HCT116 (cell line): ENCODE measurements around the gene OR6C70. TPM values are rescaled to one million over a fixed set of nuclear protein-coding genes. Genes with fewer than 3 reads are reported as not detected.

Source experiments
- ATAC-seq: fragments of 200-7000 bp; cut with Tn5 transposase; 2 replicates; pipeline ENCODE4 v1.9.1; 2020; ENCODE audit warnings: mild to moderate bottlenecking, moderate library complexity
- BruUV-seq: library from RNA; stranded (reverse); fragments of 400-500 nt; replicated peaks from 2 replicates; lab custom pipeline; 2021; lab: Mats Ljungman, UMichigan
- CTCF ChIA-PET: fragments of 300-600 bp; sonication (Branson Sonifier 250); formaldehyde crosslinking; loops from one replicate; lab custom pipeline; 2021; ENCODE audit warnings: antibody characterized with exemption; lab: Charles Lee
- POLR2A ChIA-PET: fragments of 300-600, 350-600 bp; sonication (Branson Sonifier 250); formaldehyde crosslinking; loops from one replicate; lab custom pipeline; 2021; ENCODE audit warnings: antibody characterized with exemption; lab: Charles Lee
- RAD21 ChIA-PET, 2 experiments: fragments of 300-600 bp; sonication (Branson Sonifier 250); formaldehyde crosslinking; loops; one replicate each; lab custom pipeline; 2023; ENCODE audit warnings: low total read pairs in 2 of 2; ENCODE audit not compliant: uncharacterized antibody in 2 of 2, unreplicated experiment in 2 of 2, low non-redundant PET in 1 of 2; lab: Charles Lee
- DNase-seq: peaks from one replicate; pipeline ENCODE4 v3.0.0-alpha.2; 2010; ENCODE audit warnings: low read depth, low spot score
- H2AFZ ChIP-seq: fragments of 200-600 bp; shearing (Covaris generic), sonication (generic); 2 replicates; pipeline ENCODE4 v1.6.1; 2017; ENCODE audit warnings: low read depth, mixed run types, mixed read lengths, antibody characterized with exemption, low read length; ENCODE audit not compliant: poor library complexity, severe bottlenecking
- H3K27ac ChIP-seq: 2 replicates; pipeline ENCODE4 v1.5.1; 2012; ENCODE audit warnings: low read depth, low read length
- H3K27me3 ChIP-seq: fragments of 200-600 bp; sonication (generic); 2 replicates; pipeline ENCODE4 v1.6.1; 2016; ENCODE audit warnings: mixed run types, low read length, mixed read lengths; ENCODE audit not compliant: insufficient read depth
- H3K36me3 ChIP-seq, 2 experiments: fragments of 200-500 bp in 1 of 2; fragments of 200-600 bp in 1 of 2; sonication (Bioruptor generic) in 1 of 2; sonication (generic) in 1 of 2; 2 replicates each; pipeline versions ENCODE4 v1.5.1 to v1.6.1; 2014 to 2016; ENCODE audit warnings: low read length in 2 of 2, inconsistent platforms in 1 of 2, mixed read lengths in 1 of 2, mixed run types in 1 of 2; ENCODE audit not compliant: insufficient read depth in 2 of 2, control insufficient read depth in 1 of 2
- H3K4me1 ChIP-seq, 2 experiments: fragments of 200-600 bp in 1 of 2; sonication (generic) in 1 of 2; 2 replicates each; pipeline versions ENCODE4 v1.5.1 to v1.6.1; 2012 to 2017; ENCODE audit warnings: low read length in 2 of 2, inconsistent platforms in 1 of 2, mild to moderate bottlenecking in 1 of 2, mixed read lengths in 1 of 2, mixed run types in 1 of 2, moderate library complexity in 1 of 2; ENCODE audit not compliant: insufficient read depth in 2 of 2, control insufficient read depth in 1 of 2
- H3K4me2 ChIP-seq: fragments of 200-600 bp; sonication (generic); 2 replicates; pipeline ENCODE4 v1.6.1; 2017; ENCODE audit warnings: mixed run types, low read length, mixed read lengths
- H3K4me3 ChIP-seq, 2 experiments: fragments of 200-600 bp in 1 of 2; sonication (generic) in 1 of 2; replicated peaks in 1 of 2; 2 replicates each; pipeline ENCODE4 v1.5.1; 2011 to 2016; ENCODE audit warnings: low read length in 2 of 2, control low read depth in 1 of 2, low read depth in 1 of 2, mild to moderate bottlenecking in 1 of 2, mixed read lengths in 1 of 2, mixed run types in 1 of 2
- H3K79me2 ChIP-seq: fragments of 200-600 bp; sonication (generic); 2 replicates; pipeline ENCODE4 v1.6.1; 2017; ENCODE audit warnings: mild to moderate bottlenecking, mixed run types, low read length, moderate library complexity, mixed read lengths; ENCODE audit not compliant: insufficient read depth
- H3K9ac ChIP-seq: fragments of 200-600 bp; sonication (generic); 2 replicates; pipeline ENCODE4 v1.6.1; 2016; ENCODE audit warnings: low read length, mixed read lengths
- H3K9me2 ChIP-seq: fragments of 200-600 bp; sonication (generic), shearing (Covaris generic); 2 replicates; pipeline ENCODE4 v1.6.1; 2017; ENCODE audit warnings: mixed run types, mild to moderate bottlenecking, moderate library complexity; ENCODE audit not compliant: insufficient read depth
- H3K9me3 ChIP-seq, 2 experiments: fragments of 200-500 bp in 1 of 2; fragments of 200-600 bp in 1 of 2; sonication (Bioruptor generic) in 1 of 2; sonication (generic) in 1 of 2; 2 replicates each; pipeline ENCODE4 v1.6.1; 2014 to 2017; ENCODE audit warnings: low read length in 2 of 2, mixed read lengths in 2 of 2, inconsistent platforms in 1 of 2, low read depth in 1 of 2, mild to moderate bottlenecking in 1 of 2, mixed run types in 1 of 2, moderate library complexity in 1 of 2; ENCODE audit not compliant: control insufficient read depth in 1 of 2, insufficient read depth in 1 of 2
- H4K20me1 ChIP-seq: fragments of 200-600 bp; sonication (generic), shearing (Covaris generic); 2 replicates; pipeline ENCODE4 v1.6.1; 2017; ENCODE audit warnings: mixed run types, mild to moderate bottlenecking, moderate library complexity; ENCODE audit not compliant: insufficient read depth
- CEBPB ChIP-seq: IDR thresholded peaks from 2 replicates; pipeline ENCODE4 v1.6.1; 2012; ENCODE audit warnings: low read depth
- ELF1 ChIP-seq: IDR thresholded peaks from 2 replicates; pipeline ENCODE4 v1.6.1; 2012; ENCODE audit warnings: low read depth, borderline replicate concordance
- FOSL1 ChIP-seq: IDR thresholded peaks from 2 replicates; pipeline ENCODE4 v1.6.1; 2012; ENCODE audit warnings: low read depth
- MAX ChIP-seq: IDR thresholded peaks from 2 replicates; pipeline ENCODE4 v1.6.1; 2012
- POLR2A ChIP-seq: IDR thresholded peaks from 2 replicates; pipeline ENCODE4 v1.7.0; 2011; ENCODE audit warnings: borderline replicate concordance; ENCODE audit not compliant: insufficient read depth, insufficient read length; ENCODE audit errors: extremely low read depth
- POLR2AphosphoS5 ChIP-seq: IDR thresholded peaks from 2 replicates; pipeline ENCODE4 v1.6.1; 2011; ENCODE audit warnings: mild to moderate bottlenecking, low read depth, low read length, moderate library complexity
- RAD21 ChIP-seq: IDR thresholded peaks from 2 replicates; pipeline ENCODE4 v1.6.1; 2012; ENCODE audit warnings: low read depth, mild to moderate bottlenecking
- REST ChIP-seq: IDR thresholded peaks from 2 replicates; pipeline ENCODE4 v1.6.1; 2012; ENCODE audit warnings: low read depth
- SIN3A ChIP-seq: IDR thresholded peaks from 2 replicates; pipeline ENCODE4 v1.6.1; 2012; ENCODE audit warnings: low read depth
- SP1 ChIP-seq: IDR thresholded peaks from 2 replicates; pipeline ENCODE4 v1.6.1; 2012; ENCODE audit warnings: low read depth
- SRF ChIP-seq: IDR thresholded peaks from 2 replicates; pipeline ENCODE4 v1.6.1; 2012; ENCODE audit warnings: low read depth
- YY1 ChIP-seq: IDR thresholded peaks from 2 replicates; pipeline ENCODE4 v1.6.1; 2011; ENCODE audit warnings: low read length, low read depth, moderate library complexity, mild to moderate bottlenecking; ENCODE audit not compliant: insufficient replicate concordance; ENCODE audit errors: extremely low read depth
- ZFX ChIP-seq: fragments of 450-650 bp; IDR thresholded peaks from 2 replicates; pipeline ENCODE4 v1.6.1; 2017
- intact Hi-C: fragments of 100-400 bp; cut with micrococcal nuclease; formaldehyde crosslinking; loops from 2 replicates; pipeline ENCODE4 v1.10.0; 2022
- total RNA-seq: library from RNA; stranded (reverse); gene quantifications from one replicate; pipeline ENCODE4 v1.2.1, GENCODE V29; 2021; ENCODE audit not compliant: unreplicated experiment

OR6C70 gene
- total RNA-seq, 1 experiment from 2014 or later, result not detected

- DNase-seq (no peak), ATAC-seq (no peak)
- BruUV-seq, result no TSS peak
- H3K9me2 ChIP-seq, result no peaks in the 10 kb centered on the region
- H2AFZ ChIP-seq, result no peak overlapping the region
- TF ChIP-seq POLR2AphosphoS5, result no peak
- no peak for TF ChIP-seq ELF1
- TF ChIP-seq ZFX, result no peak
- TF ChIP-seq RAD21, result no peak
- TF ChIP-seq MAX, result no peak
- no peak for TF ChIP-seq SRF
- TF ChIP-seq FOSL1, result no peak
- no peak for TF ChIP-seq SIN3A
- no peak for TF ChIP-seq CEBPB
- TF ChIP-seq YY1, result no peak
- no peak for TF ChIP-seq REST
- no peak for TF ChIP-seq POLR2A
- no peak for TF ChIP-seq SP1
- H3K9ac ChIP-seq, result no peak overlapping the region
- peaks cover 16% of the 10 kb centered on the region for H3K27me3 ChIP-seq
- no peaks in the 10 kb centered on the region for H3K36me3 ChIP-seq
- no peaks in the 10 kb centered on the region for H4K20me1 ChIP-seq
- no peak overlapping the region for H3K4me2 ChIP-seq
- intact Hi-C loops, result no loop called here
- H3K79me2 ChIP-seq, result no peaks in the 10 kb centered on the region
- H3K9me3 ChIP-seq, result no peaks in the 10 kb centered on the region
- no peaks in the 10 kb centered on the region for H3K4me1 ChIP-seq
- RAD21 ChIA-PET, result no interaction called here
- CTCF ChIA-PET, result no interaction called here
- POLR2A ChIA-PET, result no interaction called here
- no peak overlapping the region for H3K27ac ChIP-seq
- H3K4me3 ChIP-seq, result no peak overlapping the region
Observed at GRCh38 chr12:55469291-55469690, 647 bp downstream of the OR6C70 start.
